GM23338 (cell line): ENCODE data around the gene IQCE. TPM values are rescaled to one million over a fixed set of nuclear protein-coding genes. Genes with fewer than 3 reads are reported as not detected.
A peak's percentile ranks its signal among the peaks of the same experiment; 100 is the strongest.

Experiments
- ATAC-seq: fragments of 200-7000 bp; cut with Tn5 transposase; 3 replicates; pipeline ENCODE4 v1.9.1; 2020
- DNase-seq: peaks from one replicate; pipeline ENCODE4 v3.0.0-alpha.2; 2015; ENCODE audit warnings: low spot score
- H2AFZ ChIP-seq: fragments of 200-600 bp; sonication (generic); 2 replicates; pipeline ENCODE4 v1.8.0; 2016; ENCODE audit warnings: antibody characterized with exemption, mild to moderate bottlenecking, moderate library complexity
- H3F3A ChIP-seq: fragments of 200-600 bp; sonication (generic); replicated peaks from 2 replicates; pipeline ENCODE4 v1.8.0; 2017; ENCODE audit warnings: antibody characterized with exemption, mixed run types, low read depth
- H3K27ac ChIP-seq: fragments of 200-600 bp; sonication (generic); 2 replicates; pipeline ENCODE4 v1.6.1; 2016; ENCODE audit warnings: low read depth
- H3K27me3 ChIP-seq: fragments of 200-600 bp; sonication (generic); 2 replicates; pipeline ENCODE4 v1.8.0; 2016; ENCODE audit warnings: mild to moderate bottlenecking, mixed run types, moderate library complexity; ENCODE audit not compliant: insufficient read depth
- H3K36me3 ChIP-seq: fragments of 200-600 bp; sonication (generic); 2 replicates; pipeline ENCODE4 v1.8.0; 2016; ENCODE audit warnings: mild to moderate bottlenecking; ENCODE audit not compliant: insufficient read depth
- H3K4me1 ChIP-seq: fragments of 200-600 bp; sonication (generic); 2 replicates; pipeline ENCODE4 v1.8.0; 2016; ENCODE audit warnings: mild to moderate bottlenecking, moderate library complexity; ENCODE audit not compliant: insufficient read depth
- H3K4me2 ChIP-seq: fragments of 200-600 bp; sonication (generic); 2 replicates; pipeline ENCODE4 v1.7.1; 2017; ENCODE audit warnings: mixed run types
- H3K4me3 ChIP-seq: fragments of 200-600 bp; sonication (generic); 2 replicates; pipeline ENCODE4 v1.6.1; 2016; ENCODE audit warnings: mixed run types
- H3K79me2 ChIP-seq: fragments of 200-600 bp; sonication (generic); replicated peaks from 2 replicates; pipeline ENCODE4 v1.8.0; 2017; ENCODE audit warnings: mild to moderate bottlenecking; ENCODE audit not compliant: insufficient read depth
- H3K9me2 ChIP-seq: fragments of 200-600 bp; sonication (generic); 2 replicates; pipeline ENCODE4 v1.8.0; 2017; ENCODE audit not compliant: insufficient read depth
- H4K20me1 ChIP-seq: fragments of 200-600 bp; sonication (generic); replicated peaks from 2 replicates; pipeline ENCODE4 v1.8.0; 2017; ENCODE audit warnings: mild to moderate bottlenecking; ENCODE audit not compliant: insufficient read depth
- H3K27ac Mint-ChIP-seq: 2 replicates; pipeline ENCODE4 v1.8.0; 2020; ENCODE audit warnings: inconsistent platforms, mild to moderate bottlenecking, moderate library complexity, mixed read lengths
- H3K27me3 Mint-ChIP-seq: 3 replicates; pipeline ENCODE4 v1.8.0; 2022; ENCODE audit warnings: low read depth, mild to moderate bottlenecking, moderate library complexity, mixed read lengths, inconsistent platforms; ENCODE audit not compliant: insufficient read depth, poor library complexity
- H3K36me3 Mint-ChIP-seq: 3 replicates; pipeline ENCODE4 v1.8.0; 2021; ENCODE audit warnings: low read depth, mild to moderate bottlenecking, inconsistent platforms, moderate library complexity, mixed read lengths
- H3K4me1 Mint-ChIP-seq: 3 replicates; pipeline ENCODE4 v1.8.0; 2020; ENCODE audit warnings: mild to moderate bottlenecking, inconsistent platforms, mixed read lengths
- H3K4me3 Mint-ChIP-seq: 3 replicates; pipeline ENCODE4 v1.8.0; 2021; ENCODE audit warnings: moderate library complexity, mild to moderate bottlenecking, inconsistent platforms, mixed read lengths
- H3K9me3 Mint-ChIP-seq: 3 replicates; pipeline ENCODE4 v1.8.0; 2020; ENCODE audit warnings: moderate library complexity, mild to moderate bottlenecking, inconsistent platforms, mixed read lengths
- ETS1 ChIP-seq: IDR thresholded peaks from 2 replicates; pipeline ENCODE4 v1.6.1; 2016; ENCODE audit warnings: antibody characterized with exemption
- EZH2 ChIP-seq: fragments of 200-600 bp; sonication (generic); IDR thresholded peaks from one replicate; pipeline ENCODE4 v1.8.0; 2017; ENCODE audit warnings: antibody characterized with exemption, mild to moderate bottlenecking, low read depth; ENCODE audit not compliant: unreplicated experiment
- JUNB ChIP-seq: IDR thresholded peaks from one replicate; pipeline ENCODE4 v1.6.1; 2016; ENCODE audit warnings: antibody characterized with exemption; ENCODE audit not compliant: unreplicated experiment
- NANOG ChIP-seq: IDR thresholded peaks from 2 replicates; pipeline ENCODE4 v1.6.1; 2016; ENCODE audit warnings: antibody characterized with exemption, borderline replicate concordance
- ZNF462 ChIP-seq: fragments of 250-450 bp; sonication (Bioruptor Pico); IDR thresholded peaks from 2 replicates; pipeline ENCODE4 v1.5.0; 2020; ENCODE audit warnings: mild to moderate bottlenecking, moderate library complexity
- polyA plus RNA-seq: library from polyadenylated mRNA; unstranded; fragments of >200 nt; fragmentation: Nextera tagmentation; extraction: Ambion mirVana; gene quantifications from 2 replicates; pipeline ENCODE4 v1.2.1, GENCODE V29; 2016
- total RNA-seq: library from RNA; depleted of rRNA; stranded (reverse); fragments of >200 nt; shearing (Covaris generic); gene quantifications from 2 replicates; pipeline ENCODE4 v1.2.3, GENCODE V29; 2014

IQCE gene
- total and polyA plus RNA-seq, 2 experiments from 2014 or later: 5.0 to 7.7 TPM

- no peak for TF ChIP-seq ZNF462 (CRISPR knock-in tag)
- no peak for TF ChIP-seq ETS1
- no peak for TF ChIP-seq EZH2
- TF ChIP-seq JUNB: no peak
These were observed 40.9 kb upstream of the IQCE start (continued) for GRCh38 chr7:2517678-2518507.

GRCh38 chr7:2518737-2519118, 40.1 kb upstream of the IQCE start:
- H2AFZ ChIP-seq: peak overlapping the region; percentile 66; the same call in 1 of the 2 replicates
- peaks cover 13% of the 10 kb centered on the region for H3K79me2 ChIP-seq
- Mint-ChIP-seq H3K4me3 (peak overlapping the region; percentile 73), H3K4me1 (peaks cover 48% of the 10 kb centered on the region), H3K36me3 (peaks cover 4% of the 10 kb centered on the region; the same call in 1 of the 3 replicates), H3K9me3 (no peaks in the 10 kb centered on the region), H3K27me3 (peaks cover 42% of the 10 kb centered on the region), H3K27ac (no peak overlapping the region)
- peaks cover 6% of the 10 kb centered on the region; the same call in 1 of the 2 replicates for H3F3A ChIP-seq
- H4K20me1 ChIP-seq: no peaks in the 10 kb centered on the region; the same call in 1 of the 2 replicates
- peak overlapping the region; percentile 63 for H3K4me3 ChIP-seq
- H3K36me3 ChIP-seq: no peaks in the 10 kb centered on the region
- peaks cover 48% of the 10 kb centered on the region for H3K4me1 ChIP-seq
- no peak overlapping the region for H3K27ac ChIP-seq
- peaks cover 28% of the 10 kb centered on the region for H3K27me3 ChIP-seq
- H3K9me2 ChIP-seq: peaks cover 9% of the 10 kb centered on the region; the same call in 1 of the 2 replicates
- no peak for DNase-seq
- ATAC-seq: peak; percentile 1; the same call in 2 of the 3 replicates
- H3K4me2 ChIP-seq: peak overlapping the region; percentile 88
- no peak for TF ChIP-seq NANOG
- TF ChIP-seq EZH2: no peak
- no peak for TF ChIP-seq ZNF462 (CRISPR knock-in tag)
- no peak for TF ChIP-seq JUNB
